ENCODE measurements around the gene LPIN1.
"Not testable (repeated sequence)": the region's sequence is repeated elsewhere in the genome, so short reads cannot be mapped to it uniquely, and the experiment has no call there.

LPIN1 gene

GRCh38 chr2:11711751-11712150 is 34.7 kb upstream of the LPIN1 start:
- DNase-seq, result no peak
- in situ Hi-C loops (cut with HindIII; ENCODE audit: low pct_ligation_motif_present, low pct_unique_long_range_greater_than_20kb, low sequenced_read_pairs), result no loop called here

- no peak for DNase-seq
- in situ Hi-C loops (cut with HindIII; ENCODE audit: low pct_ligation_motif_present, low pct_unique_long_range_greater_than_20kb, low sequenced_read_pairs), result no loop called here
Observed at GRCh38 chr2:11712866-11713265, 33.6 kb upstream of the LPIN1 start.

GRCh38 chr2:11713815-11714214 is 32.6 kb upstream of the LPIN1 start:
- DNase-seq, result no peak
- in situ Hi-C loops (cut with HindIII; ENCODE audit: low pct_ligation_motif_present, low pct_unique_long_range_greater_than_20kb, low sequenced_read_pairs), result no loop called here

GRCh38 chr2:11715987-11716652 is 30.3 kb upstream of the LPIN1 start:
- DNase-seq, result no peak
- in situ Hi-C loops (cut with HindIII; ENCODE audit: low pct_ligation_motif_present, low pct_unique_long_range_greater_than_20kb, low sequenced_read_pairs), result no loop called here

- no peak for DNase-seq
- in situ Hi-C loops (cut with HindIII; ENCODE audit: low pct_ligation_motif_present, low pct_unique_long_range_greater_than_20kb, low sequenced_read_pairs), result no loop called here
Observed at GRCh38 chr2:11716689-11717321, 29.6 kb upstream of the LPIN1 start.

- DNase-seq, result no peak
- in situ Hi-C loops (cut with HindIII; ENCODE audit: low pct_ligation_motif_present, low pct_unique_long_range_greater_than_20kb, low sequenced_read_pairs), result no loop called here
Observed at GRCh38 chr2:11717623-11718022, 28.8 kb upstream of the LPIN1 start.

- in situ Hi-C loops (cut with HindIII; ENCODE audit: low pct_ligation_motif_present, low pct_unique_long_range_greater_than_20kb, low sequenced_read_pairs), result no loop called here
- DNase-seq, result no peak
Observed at GRCh38 chr2:11718606-11719005, 27.8 kb upstream of the LPIN1 start.

GRCh38 chr2:11719230-11719977 is 27.0 kb upstream of the LPIN1 start:
- no peak for DNase-seq
- in situ Hi-C loops (cut with HindIII; ENCODE audit: low pct_ligation_motif_present, low pct_unique_long_range_greater_than_20kb, low sequenced_read_pairs), result no loop called here

GRCh38 chr2:11720752-11721151 is 25.7 kb upstream of the LPIN1 start:
- in situ Hi-C loops (cut with HindIII; ENCODE audit: low pct_ligation_motif_present, low pct_unique_long_range_greater_than_20kb, low sequenced_read_pairs), result no loop called here
- no peak for DNase-seq

- in situ Hi-C loops (cut with HindIII; ENCODE audit: low pct_ligation_motif_present, low pct_unique_long_range_greater_than_20kb, low sequenced_read_pairs), result no loop called here
- no peak for DNase-seq
Observed at GRCh38 chr2:11722292-11723060, 24.0 kb upstream of the LPIN1 start.

- in situ Hi-C loops (cut with HindIII; ENCODE audit: low pct_ligation_motif_present, low pct_unique_long_range_greater_than_20kb, low sequenced_read_pairs), result no loop called here
- DNase-seq, result no peak
Observed at GRCh38 chr2:11723061-11723371, 23.4 kb upstream of the LPIN1 start.

- in situ Hi-C loops (cut with HindIII; ENCODE audit: low pct_ligation_motif_present, low pct_unique_long_range_greater_than_20kb, low sequenced_read_pairs), result no loop called here
- DNase-seq, result no peak
Observed at GRCh38 chr2:11724151-11724550, 22.3 kb upstream of the LPIN1 start.

- in situ Hi-C loops (cut with HindIII; ENCODE audit: low pct_ligation_motif_present, low pct_unique_long_range_greater_than_20kb, low sequenced_read_pairs), result no loop called here
- no peak for DNase-seq
Observed at GRCh38 chr2:11726384-11726783, 20.0 kb upstream of the LPIN1 start.

- no peak for DNase-seq
- in situ Hi-C loops (cut with HindIII; ENCODE audit: low pct_ligation_motif_present, low pct_unique_long_range_greater_than_20kb, low sequenced_read_pairs), result no loop called here
Observed at GRCh38 chr2:11729362-11730212, 16.8 kb upstream of the LPIN1 start.

- in situ Hi-C loops (cut with HindIII; ENCODE audit: low pct_ligation_motif_present, low pct_unique_long_range_greater_than_20kb, low sequenced_read_pairs), result not testable (repeated sequence)
Observed at GRCh38 chr2:11731214-11731984, 15.0 kb upstream of the LPIN1 start.

GRCh38 chr2:11732587-11732986 is 13.8 kb upstream of the LPIN1 start:
- in situ Hi-C loops (cut with HindIII; ENCODE audit: low pct_ligation_motif_present, low pct_unique_long_range_greater_than_20kb, low sequenced_read_pairs), result no loop called here
- no peak for DNase-seq

More at GRCh38 chr2:11731214-11731984, 15.0 kb upstream of the LPIN1 start:
- not testable (repeated sequence) for DNase-seq

GRCh38 chr2:11737852-11738251 is 8.6 kb upstream of the LPIN1 start:
- DNase-seq; in situ Hi-C loops (cut with HindIII; ENCODE audit: low pct_ligation_motif_present, low pct_unique_long_range_greater_than_20kb, low sequenced_read_pairs): not testable (repeated sequence)
